ENCODE data around the gene SERPINA12. TPM values are rescaled to one million over a fixed set of nuclear protein-coding genes. Genes with fewer than 3 reads are reported as not detected.

SERPINA12 gene
- total and polyA plus RNA-seq, 2 donors: 0.05 to 0.71 TPM

DNA sequence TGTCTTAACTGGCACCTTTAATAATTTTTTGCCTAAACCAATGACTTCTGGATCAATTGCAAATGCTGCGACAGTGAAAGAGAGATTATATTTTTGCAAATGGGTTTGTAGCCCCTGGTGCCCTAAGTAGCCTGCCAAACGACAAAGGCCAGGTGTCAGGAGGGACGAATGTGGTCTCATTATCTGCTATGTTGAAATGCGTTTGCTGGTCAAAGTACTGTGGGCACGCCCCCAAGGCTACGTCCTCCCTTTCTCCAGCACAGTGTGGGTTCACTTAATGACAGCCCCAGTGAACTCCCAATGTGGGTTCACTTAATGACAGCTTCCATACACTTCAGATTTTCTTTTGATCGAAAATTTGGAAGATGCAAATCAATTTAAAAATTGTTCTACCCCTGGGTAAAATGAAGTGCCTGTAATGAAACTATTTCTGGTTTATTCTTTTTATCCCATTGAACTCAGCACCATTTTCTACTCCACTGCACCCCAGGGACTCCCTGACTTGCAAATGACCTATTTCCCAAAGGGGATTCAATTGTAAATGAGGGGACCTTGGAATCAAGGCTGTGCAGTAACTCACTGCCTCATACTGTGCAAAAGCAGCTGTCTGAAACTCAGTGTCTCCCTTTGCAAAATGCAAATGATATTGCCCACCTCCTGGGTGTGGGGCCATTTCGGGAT is 58.0 kb downstream of the SERPINA12 start:
- no peak overlapping the region for H3K4me3 ChIP-seq (ENCODE audit: low read length in 2 of 2)
- peaks cover 0 to 4% of the 10 kb centered on the region in 2 donors for H3K4me1 ChIP-seq (ENCODE audit: control insufficient read depth in 2 of 2, insufficient read depth in 2 of 2, low read length in 2 of 2)
- WGBS: 24% methylated on average over 8 of the region's 8 CpGs
- no peaks in the 10 kb centered on the region for H3K27me3 ChIP-seq (ENCODE audit: control insufficient read depth in 2 of 2, insufficient read depth in 1 of 2, low read length in 1 of 2)
- no peak overlapping the region for H3K27ac ChIP-seq (ENCODE audit: low read depth in 1 of 2, low read length in 1 of 2)
- no peaks in the 10 kb centered on the region for H3K36me3 ChIP-seq (ENCODE audit: control insufficient read depth in 2 of 2, insufficient read depth in 2 of 2, low read length in 1 of 2)
- H3K9me3 ChIP-seq (ENCODE audit: control insufficient read depth in 2 of 2, insufficient read depth in 1 of 2, low read length in 1 of 2): no peaks in the 10 kb centered on the region
- no peak for DNase-seq (ENCODE audit: low read depth in 6 of 9, low spot score in 9 of 9)

DNA sequence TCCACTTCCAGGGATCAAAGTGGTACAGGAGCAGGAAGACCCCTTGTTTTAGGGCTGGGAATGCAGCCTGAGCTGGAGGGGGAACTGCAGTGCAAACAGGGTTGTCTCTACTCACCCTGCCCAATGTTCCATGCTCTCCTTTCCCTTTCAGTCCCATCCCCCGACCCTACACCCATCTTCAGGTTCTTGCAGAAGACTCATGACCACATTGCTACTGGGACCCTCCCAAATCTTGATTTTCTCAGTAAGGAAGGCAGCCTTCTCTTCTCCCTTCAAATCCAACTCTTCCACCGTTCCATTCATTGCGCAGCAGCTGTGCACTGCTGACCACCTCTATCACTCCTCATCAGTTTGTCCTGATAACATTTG is 58.6 kb downstream of the SERPINA12 start:
- no peak for DNase-seq (ENCODE audit: low read depth in 6 of 9, low spot score in 9 of 9)
- WGBS: 69% methylated on average over 3 of the region's 3 CpGs
- Histone ChIP-seq H3K27me3 (ENCODE audit: control insufficient read depth in 2 of 2, insufficient read depth in 1 of 2, low read length in 1 of 2) (no peaks in the 10 kb centered on the region), H3K27ac (ENCODE audit: low read depth in 1 of 2, low read length in 1 of 2) (no peak overlapping the region), H3K36me3 (ENCODE audit: control insufficient read depth in 2 of 2, insufficient read depth in 2 of 2, low read length in 1 of 2) (no peaks in the 10 kb centered on the region), H3K4me3 (ENCODE audit: low read length in 2 of 2) (no peak overlapping the region), H3K4me1 (ENCODE audit: control insufficient read depth in 2 of 2, insufficient read depth in 2 of 2, low read length in 2 of 2) (peaks cover 0 to 4% of the 10 kb centered on the region in 2 donors), H3K9me3 (ENCODE audit: control insufficient read depth in 2 of 2, insufficient read depth in 1 of 2, low read length in 1 of 2) (no peaks in the 10 kb centered on the region)

DNA sequence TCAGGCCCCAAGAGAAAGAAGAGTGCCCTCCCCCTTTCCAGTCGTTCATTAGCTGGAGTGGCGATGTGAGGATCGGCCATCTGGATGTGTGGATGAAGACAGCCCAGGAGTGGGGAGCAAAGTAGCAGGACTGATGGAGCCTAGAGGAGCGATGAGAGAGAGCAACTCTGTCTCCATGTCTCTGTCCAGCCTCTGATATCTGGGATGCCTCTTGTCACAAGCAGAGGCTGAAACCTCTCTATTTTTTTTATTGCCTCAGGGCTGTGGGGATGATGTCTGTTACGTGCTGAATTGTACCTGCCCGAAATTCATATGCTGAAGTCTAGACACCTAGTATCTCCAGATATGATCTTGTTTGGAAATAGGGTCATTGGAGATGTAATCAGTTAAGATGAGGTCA is 59.3 kb downstream of the SERPINA12 start:
- 92% methylated on average over 6 of the region's 6 CpGs for WGBS
- Histone ChIP-seq H3K36me3 (ENCODE audit: control insufficient read depth in 2 of 2, insufficient read depth in 2 of 2, low read length in 1 of 2) (no peaks in the 10 kb centered on the region), H3K9me3 (ENCODE audit: control insufficient read depth in 2 of 2, insufficient read depth in 1 of 2, low read length in 1 of 2) (no peaks in the 10 kb centered on the region), H3K4me1 (ENCODE audit: control insufficient read depth in 2 of 2, insufficient read depth in 2 of 2, low read length in 2 of 2) (peaks cover 0 to 4% of the 10 kb centered on the region in 2 donors), H3K4me3 (ENCODE audit: low read length in 2 of 2) (no peak overlapping the region), H3K27me3 (ENCODE audit: control insufficient read depth in 2 of 2, insufficient read depth in 1 of 2, low read length in 1 of 2) (no peaks in the 10 kb centered on the region), H3K27ac (ENCODE audit: low read depth in 1 of 2, low read length in 1 of 2) (no peak overlapping the region)
- DNase-seq (ENCODE audit: low read depth in 6 of 9, low spot score in 9 of 9): no peak

DNA sequence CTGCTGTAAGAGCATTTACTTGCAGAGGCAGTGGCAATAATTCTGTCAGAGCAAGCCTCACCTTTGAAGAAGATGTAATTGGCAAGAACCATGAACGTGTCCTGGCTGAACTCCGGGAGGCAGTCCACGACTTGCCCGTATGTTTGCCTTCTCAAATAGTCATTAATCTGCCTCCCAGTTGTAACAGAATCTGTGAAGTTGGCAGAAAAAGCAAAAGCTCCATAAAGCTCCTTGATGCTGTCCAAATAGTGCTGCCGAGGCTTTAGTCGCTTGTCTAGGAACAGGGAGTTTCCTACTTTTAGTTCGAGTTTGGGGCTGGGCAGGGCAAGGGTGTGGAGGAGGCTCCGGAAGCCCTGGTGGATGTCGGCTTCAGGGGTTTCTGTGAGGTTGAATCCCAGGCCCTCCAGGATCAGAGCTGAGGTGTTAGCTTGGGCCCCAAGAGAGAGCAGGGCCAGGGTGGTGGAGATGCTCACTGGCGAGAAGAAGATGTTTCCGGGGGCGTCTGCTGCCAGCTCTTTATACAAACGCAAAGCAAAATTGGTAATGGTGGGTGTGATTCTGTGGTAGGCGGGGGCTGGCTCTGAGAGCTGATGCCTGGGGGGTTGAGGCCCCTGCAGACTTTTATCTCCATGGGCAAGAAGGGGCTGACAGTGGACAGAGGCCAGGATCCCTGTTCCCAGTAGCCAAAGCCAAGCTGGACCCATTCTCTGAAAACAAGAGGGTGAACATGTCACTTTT is 61.0 kb downstream of the SERPINA12 start:
- WGBS: 90% methylated on average over 14 of the region's 14 CpGs
- peak overlapping the region in 1 of 2 donors; percentile 75 for H3K27ac ChIP-seq (ENCODE audit: low read depth in 1 of 2, low read length in 1 of 2)
- no peaks in the 10 kb centered on the region for H3K36me3 ChIP-seq (ENCODE audit: control insufficient read depth in 2 of 2, insufficient read depth in 2 of 2, low read length in 1 of 2)
- no peak overlapping the region for H3K4me3 ChIP-seq (ENCODE audit: low read length in 2 of 2)
- no peaks in the 10 kb centered on the region for H3K9me3 ChIP-seq (ENCODE audit: control insufficient read depth in 2 of 2, insufficient read depth in 1 of 2, low read length in 1 of 2)
- no peaks in the 10 kb centered on the region for H3K27me3 ChIP-seq (ENCODE audit: control insufficient read depth in 2 of 2, insufficient read depth in 1 of 2, low read length in 1 of 2)
- peaks cover 0 to 4% of the 10 kb centered on the region in 2 donors for H3K4me1 ChIP-seq (ENCODE audit: control insufficient read depth in 2 of 2, insufficient read depth in 2 of 2, low read length in 2 of 2)
- peak in 2 of 9 donors; percentile 5 to 34 for DNase-seq (ENCODE audit: low read depth in 6 of 9, low spot score in 9 of 9)

DNA sequence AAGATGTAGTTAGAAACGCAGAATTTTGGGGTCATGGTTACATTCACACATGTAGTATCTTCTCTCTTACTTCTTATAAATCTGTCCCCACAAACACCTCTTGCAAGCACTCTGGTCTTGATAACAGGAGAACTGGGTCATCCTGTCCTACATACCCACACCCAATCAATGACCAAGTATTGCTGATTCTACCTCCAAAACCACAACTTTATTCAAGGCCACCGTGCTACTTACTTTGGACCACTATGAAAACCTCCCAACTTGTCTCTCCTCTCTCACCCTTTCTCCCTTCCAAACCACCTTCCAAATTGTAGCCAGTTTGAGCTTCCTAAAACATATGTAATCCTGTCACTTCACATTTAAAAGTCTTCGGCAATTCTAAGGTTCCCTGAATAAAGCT is 62.1 kb downstream of the SERPINA12 start:
- H3K36me3 ChIP-seq (ENCODE audit: control insufficient read depth in 2 of 2, insufficient read depth in 2 of 2, low read length in 1 of 2): no peaks in the 10 kb centered on the region
- H3K27ac ChIP-seq (ENCODE audit: low read depth in 1 of 2, low read length in 1 of 2): no peak overlapping the region
- H3K9me3 ChIP-seq (ENCODE audit: control insufficient read depth in 2 of 2, insufficient read depth in 1 of 2, low read length in 1 of 2): no peaks in the 10 kb centered on the region
- WGBS: 79% methylated on average over 3 of the region's 3 CpGs
- H3K4me3 ChIP-seq (ENCODE audit: low read length in 2 of 2): no peak overlapping the region
- no peaks in the 10 kb centered on the region for H3K27me3 ChIP-seq (ENCODE audit: control insufficient read depth in 2 of 2, insufficient read depth in 1 of 2, low read length in 1 of 2)
- no peak for DNase-seq (ENCODE audit: low read depth in 6 of 9, low spot score in 9 of 9)
- H3K4me1 ChIP-seq (ENCODE audit: control insufficient read depth in 2 of 2, insufficient read depth in 2 of 2, low read length in 2 of 2): peaks cover 0 to 4% of the 10 kb centered on the region in 2 donors

DNA sequence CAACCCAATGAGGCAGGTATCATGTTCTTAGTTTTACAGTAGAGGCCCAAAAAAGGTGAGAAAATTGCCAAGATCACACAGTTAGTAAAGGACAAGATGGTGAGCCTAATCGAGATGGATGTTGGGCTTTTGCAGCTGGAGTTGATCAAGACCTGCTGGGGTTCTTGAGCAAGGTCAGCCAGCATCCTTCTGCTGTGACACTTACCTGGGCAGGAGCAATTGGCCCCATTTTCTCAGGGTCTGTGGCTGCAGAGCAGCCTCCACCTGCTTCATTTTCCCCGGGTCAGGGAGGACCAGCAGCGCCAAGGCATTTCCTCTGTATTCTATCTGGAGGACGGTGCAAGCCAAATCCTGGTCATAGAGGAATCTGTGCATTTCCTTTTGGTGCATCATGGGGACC is 63.1 kb downstream of the SERPINA12 start:
- peaks cover 0 to 4% of the 10 kb centered on the region in 2 donors for H3K4me1 ChIP-seq (ENCODE audit: control insufficient read depth in 2 of 2, insufficient read depth in 2 of 2, low read length in 2 of 2)
- H3K27ac ChIP-seq (ENCODE audit: low read depth in 1 of 2, low read length in 1 of 2): no peak overlapping the region
- H3K36me3 ChIP-seq (ENCODE audit: control insufficient read depth in 2 of 2, insufficient read depth in 2 of 2, low read length in 1 of 2): no peaks in the 10 kb centered on the region
- WGBS: 86% methylated on average over 4 of the region's 4 CpGs
- no peaks in the 10 kb centered on the region for H3K27me3 ChIP-seq (ENCODE audit: control insufficient read depth in 2 of 2, insufficient read depth in 1 of 2, low read length in 1 of 2)
- H3K9me3 ChIP-seq (ENCODE audit: control insufficient read depth in 2 of 2, insufficient read depth in 1 of 2, low read length in 1 of 2): peaks cover 0 to under 1% of the 10 kb centered on the region in 2 donors
- no peak for DNase-seq (ENCODE audit: low read depth in 6 of 9, low spot score in 9 of 9)
- no peak overlapping the region for H3K4me3 ChIP-seq (ENCODE audit: low read length in 2 of 2)

DNA sequence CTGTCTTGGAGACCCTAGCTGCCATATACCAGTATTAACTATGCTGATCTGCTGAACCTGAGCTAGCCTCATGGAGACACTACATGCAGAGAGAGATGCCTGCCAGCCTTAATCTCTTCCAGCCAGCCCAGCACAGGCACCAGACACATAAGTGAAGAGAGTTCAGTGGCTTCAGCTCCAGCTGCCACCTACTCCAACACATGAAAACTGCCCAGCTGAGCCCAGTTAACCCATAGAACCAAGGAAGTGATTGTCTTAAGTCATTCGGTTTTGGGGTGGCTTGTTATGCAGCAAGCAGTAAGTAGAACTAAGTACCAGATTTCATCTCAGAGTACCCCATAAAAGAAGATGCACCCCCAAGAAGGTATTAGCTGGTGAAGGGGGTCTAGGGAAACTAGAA is 64.3 kb downstream of the SERPINA12 start:
- Histone ChIP-seq H3K4me3 (ENCODE audit: low read length in 2 of 2) (no peak overlapping the region), H3K36me3 (ENCODE audit: control insufficient read depth in 2 of 2, insufficient read depth in 2 of 2, low read length in 1 of 2) (no peaks in the 10 kb centered on the region), H3K4me1 (ENCODE audit: control insufficient read depth in 2 of 2, insufficient read depth in 2 of 2, low read length in 2 of 2) (peaks cover 0 to 4% of the 10 kb centered on the region in 2 donors), H3K9me3 (ENCODE audit: control insufficient read depth in 2 of 2, insufficient read depth in 1 of 2, low read length in 1 of 2) (peaks cover 0 to 1% of the 10 kb centered on the region in 2 donors), H3K27me3 (ENCODE audit: control insufficient read depth in 2 of 2, insufficient read depth in 1 of 2, low read length in 1 of 2) (no peaks in the 10 kb centered on the region), H3K27ac (ENCODE audit: low read depth in 1 of 2, low read length in 1 of 2) (no peak overlapping the region)
- DNase-seq (ENCODE audit: low read depth in 6 of 9, low spot score in 9 of 9): no peak
- WGBS: 93% methylated on average over 1 of the region's 1 CpG

DNA sequence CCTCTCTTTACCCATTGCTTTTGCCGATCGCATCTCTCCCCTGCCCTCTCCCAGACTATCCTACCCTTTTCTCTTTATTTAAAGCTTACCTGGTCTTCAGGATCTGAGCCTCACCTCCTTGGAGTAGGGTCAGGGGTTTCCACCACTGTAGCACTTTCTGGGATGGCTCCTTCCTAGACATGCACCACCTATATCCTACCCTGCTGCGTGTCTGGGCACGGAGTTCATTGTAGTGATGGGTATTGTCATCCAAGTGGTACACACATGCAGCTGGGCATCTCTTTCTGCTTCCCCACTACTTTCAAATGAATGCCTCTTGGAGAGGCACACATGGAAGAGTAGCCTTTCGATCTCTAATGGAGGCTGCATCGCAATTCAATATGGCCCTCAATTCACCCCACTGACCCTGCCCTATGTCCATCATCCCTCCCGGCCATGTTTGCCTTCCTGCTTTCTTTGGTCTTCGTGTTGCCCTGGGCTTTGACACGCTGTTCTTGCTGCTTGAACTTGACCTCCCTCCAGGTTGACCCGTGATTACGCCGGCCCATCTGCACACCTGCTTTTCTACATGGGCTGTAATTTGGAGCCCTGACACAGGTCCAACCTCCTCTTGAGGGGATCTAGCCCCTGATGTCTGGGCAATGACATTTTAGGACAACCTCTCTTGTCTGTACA is 67.6 kb downstream of the SERPINA12 start:
- no peak for DNase-seq (ENCODE audit: low read depth in 6 of 9, low spot score in 9 of 9)
- H3K27ac ChIP-seq (ENCODE audit: low read depth in 1 of 2, low read length in 1 of 2): no peak overlapping the region
- WGBS: 97% methylated on average over 12 of the region's 12 CpGs
- no peak overlapping the region for H3K4me3 ChIP-seq (ENCODE audit: low read length in 2 of 2)
- no peaks in the 10 kb centered on the region for H3K4me1 ChIP-seq (ENCODE audit: control insufficient read depth in 2 of 2, insufficient read depth in 2 of 2, low read length in 2 of 2)
- no peaks in the 10 kb centered on the region for H3K36me3 ChIP-seq (ENCODE audit: control insufficient read depth in 2 of 2, insufficient read depth in 2 of 2, low read length in 1 of 2)
- no peaks in the 10 kb centered on the region for H3K27me3 ChIP-seq (ENCODE audit: control insufficient read depth in 2 of 2, insufficient read depth in 1 of 2, low read length in 1 of 2)
- H3K9me3 ChIP-seq (ENCODE audit: control insufficient read depth in 2 of 2, insufficient read depth in 1 of 2, low read length in 1 of 2): peaks cover 0 to 1% of the 10 kb centered on the region in 2 donors

DNA sequence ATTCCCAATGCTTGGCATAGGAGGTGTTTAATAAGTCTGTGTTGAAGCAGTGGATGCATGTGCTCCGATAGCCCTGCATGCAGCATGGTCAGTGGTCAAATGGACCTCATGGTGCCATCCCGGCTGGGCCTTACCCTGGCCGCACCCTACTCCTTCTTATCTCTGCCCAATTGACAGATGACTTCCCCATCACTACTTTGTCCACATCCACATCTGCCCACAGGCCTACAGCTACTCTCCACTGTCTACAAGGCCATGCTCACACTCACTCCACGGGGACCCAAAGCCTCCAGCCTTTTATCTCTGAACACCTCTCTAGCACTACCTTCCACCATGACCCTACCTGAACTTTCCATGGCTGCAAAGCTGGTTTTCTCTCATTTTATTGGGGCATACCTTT is 68.1 kb downstream of the SERPINA12 start:
- H3K9me3 ChIP-seq (ENCODE audit: control insufficient read depth in 2 of 2, insufficient read depth in 1 of 2, low read length in 1 of 2): peaks cover 0 to 1% of the 10 kb centered on the region in 2 donors
- H3K27me3 ChIP-seq (ENCODE audit: control insufficient read depth in 2 of 2, insufficient read depth in 1 of 2, low read length in 1 of 2): no peaks in the 10 kb centered on the region
- no peak overlapping the region for H3K27ac ChIP-seq (ENCODE audit: low read depth in 1 of 2, low read length in 1 of 2)
- H3K4me1 ChIP-seq (ENCODE audit: control insufficient read depth in 2 of 2, insufficient read depth in 2 of 2, low read length in 2 of 2): no peaks in the 10 kb centered on the region
- no peak for DNase-seq (ENCODE audit: low read depth in 6 of 9, low spot score in 9 of 9)
- WGBS: 95% methylated on average over 4 of the region's 4 CpGs
- H3K36me3 ChIP-seq (ENCODE audit: control insufficient read depth in 2 of 2, insufficient read depth in 2 of 2, low read length in 1 of 2): no peaks in the 10 kb centered on the region
- no peak overlapping the region for H3K4me3 ChIP-seq (ENCODE audit: low read length in 2 of 2)

Data from thymus (tissue), 11 donors.